HG03175 (cell line): ENCODE data around the gene PPP6R2.

Experiments used
- ATAC-seq: cut with Tn5 transposase; IDR thresholded peaks from one replicate; pipeline ENCODE4 v1.9.1; 2021; ENCODE audit warnings: mild to moderate bottlenecking, moderate library complexity; ENCODE audit not compliant: unreplicated experiment

Gene PPP6R2

GRCh38 chr22:50304528-50305392 is 38.4 kb upstream of the PPP6R2 start:
- no peak for ATAC-seq

- ATAC-seq = no peak
These were observed 37.7 kb upstream of the PPP6R2 start for GRCh38 chr22:50305393-50305922.

- ATAC-seq = no peak
These were observed 37.1 kb upstream of the PPP6R2 start for GRCh38 chr22:50305923-50306566.

- ATAC-seq = no peak
These were observed 36.1 kb upstream of the PPP6R2 start, which contains the start of gene PLXNB2 for GRCh38 chr22:50306753-50307749. Gene PLXNB2, minus strand, starts transcription at chr22:50307646. Its CDS starts 17,062 bp downstream, at chr22:50290584.

- ATAC-seq = no peak
These were observed 35.1 kb upstream of the PPP6R2 start for GRCh38 chr22:50307890-50308596.

GRCh38 chr22:50308597-50308935 is 34.6 kb upstream of the PPP6R2 start:
- ATAC-seq = no peak

- ATAC-seq = no peak
These were observed 34.0 kb upstream of the PPP6R2 start for GRCh38 chr22:50308986-50309600.

GRCh38 chr22:50309601-50309991 is 33.5 kb upstream of the PPP6R2 start:
- ATAC-seq = no peak

GRCh38 chr22:50310031-50310722 is 33.0 kb upstream of the PPP6R2 start:
- no peak for ATAC-seq

- no peak for ATAC-seq
These were observed 32.1 kb upstream of the PPP6R2 start for GRCh38 chr22:50310949-50311444.

- ATAC-seq = no peak
These were observed 31.3 kb upstream of the PPP6R2 start for GRCh38 chr22:50311606-50312351.

GRCh38 chr22:50312371-50312770 is 30.8 kb upstream of the PPP6R2 start:
- ATAC-seq = no peak

GRCh38 chr22:50313021-50313420 is 30.1 kb upstream of the PPP6R2 start:
- ATAC-seq = no peak

- no peak for ATAC-seq
These were observed 29.5 kb upstream of the PPP6R2 start for GRCh38 chr22:50313600-50313999.

GRCh38 chr22:50314081-50314454 is 29.1 kb upstream of the PPP6R2 start:
- no peak for ATAC-seq

GRCh38 chr22:50314455-50315288 is 28.5 kb upstream of the PPP6R2 start:
- peak; percentile 82 for ATAC-seq

- ATAC-seq = no peak
These were observed 27.6 kb upstream of the PPP6R2 start for GRCh38 chr22:50315289-50316113.
